SJCRH30 (cell line): Measurements from ENCODE around the gene RIPOR2. TPM values are rescaled to one million over a fixed set of nuclear protein-coding genes. Genes with fewer than 3 reads are reported as not detected.

Experiments used
- DNase-seq, 2 experiments: peaks; one replicate each; pipeline ENCODE4 v3.0.0-alpha.2; 2015 to 2020
- H3K27ac ChIP-seq: fragments of 250-450 bp; sonication (Bioruptor Pico); 2 replicates; pipeline ENCODE4 v1.5.1; 2020; ENCODE audit warnings: mild to moderate bottlenecking, moderate library complexity
- H3K27me3 ChIP-seq: fragments of 250-450 bp; sonication (Bioruptor Pico); 2 replicates; pipeline ENCODE4 v1.5.1; 2020; ENCODE audit warnings: mild to moderate bottlenecking, moderate library complexity
- H3K36me3 ChIP-seq: fragments of 250-450 bp; sonication (Bioruptor Pico); 2 replicates; pipeline ENCODE4 v1.5.1; 2020; ENCODE audit warnings: mild to moderate bottlenecking, moderate library complexity
- H3K4me1 ChIP-seq: fragments of 250-450 bp; sonication (Bioruptor Pico); 2 replicates; pipeline ENCODE4 v1.5.1; 2020; ENCODE audit warnings: mild to moderate bottlenecking, moderate library complexity
- H3K4me3 ChIP-seq: fragments of 250-450 bp; sonication (Bioruptor Pico); 2 replicates; pipeline ENCODE4 v1.5.1; 2020; ENCODE audit warnings: mild to moderate bottlenecking, moderate library complexity
- H3K9me3 ChIP-seq: fragments of 250-450 bp; sonication (Bioruptor Pico); replicated peaks from 2 replicates; pipeline ENCODE4 v1.5.1; 2020; ENCODE audit warnings: mild to moderate bottlenecking, moderate library complexity
- total RNA-seq: library from RNA; depleted of rRNA; stranded (reverse); fragments of >200 nt; shearing (Covaris generic); gene quantifications from 2 replicates; pipeline ENCODE4 v1.2.3, GENCODE V29; 2014

Gene RIPOR2
- total RNA-seq, 1 experiment from 2014 or later = 3.9 TPM

- Histone ChIP-seq H3K9me3 (no peaks in the 10 kb centered on the region), H3K27me3 (no peaks in the 10 kb centered on the region), H3K4me1 (no peaks in the 10 kb centered on the region), H3K36me3 (no peaks in the 10 kb centered on the region), H3K4me3 (no peak overlapping the region), H3K27ac (no peak overlapping the region)
- no peak for DNase-seq
These were observed 106.1 kb downstream of the RIPOR2 start for GRCh38 chr6:24829657-24830056.

GRCh38 chr6:24827970-24828369, 107.8 kb downstream of the RIPOR2 start:
- no peak for DNase-seq
- Histone ChIP-seq H3K27me3 (no peaks in the 10 kb centered on the region), H3K27ac (no peak overlapping the region), H3K9me3 (no peaks in the 10 kb centered on the region), H3K4me3 (no peak overlapping the region), H3K4me1 (no peaks in the 10 kb centered on the region), H3K36me3 (no peaks in the 10 kb centered on the region)

GRCh38 chr6:24827162-24827561, 108.6 kb downstream of the RIPOR2 start:
- Histone ChIP-seq H3K4me1 (no peaks in the 10 kb centered on the region), H3K36me3 (no peaks in the 10 kb centered on the region), H3K27ac (no peak overlapping the region), H3K9me3 (no peaks in the 10 kb centered on the region), H3K27me3 (no peaks in the 10 kb centered on the region), H3K4me3 (no peak overlapping the region)
- no peak for DNase-seq

- DNase-seq = no peak
- Histone ChIP-seq H3K9me3 (no peaks in the 10 kb centered on the region), H3K27ac (no peak overlapping the region), H3K27me3 (no peaks in the 10 kb centered on the region), H3K36me3 (no peaks in the 10 kb centered on the region), H3K4me3 (no peak overlapping the region), H3K4me1 (no peaks in the 10 kb centered on the region)
These were observed 110.6 kb downstream of the RIPOR2 start for GRCh38 chr6:24825130-24825630.

GRCh38 chr6:24824142-24824938, 111.4 kb downstream of the RIPOR2 start:
- no peak for DNase-seq
- H3K27me3 ChIP-seq = no peaks in the 10 kb centered on the region
- no peaks in the 10 kb centered on the region for H3K9me3 ChIP-seq
- no peaks in the 10 kb centered on the region for H3K36me3 ChIP-seq
- no peak overlapping the region for H3K27ac ChIP-seq
- no peaks in the 10 kb centered on the region for H3K4me1 ChIP-seq
- H3K4me3 ChIP-seq = no peak overlapping the region

GRCh38 chr6:24823185-24823584, 112.6 kb downstream of the RIPOR2 start:
- no peaks in the 10 kb centered on the region for H3K4me1 ChIP-seq
- no peak overlapping the region for H3K4me3 ChIP-seq
- H3K27me3 ChIP-seq = no peaks in the 10 kb centered on the region
- H3K9me3 ChIP-seq = no peaks in the 10 kb centered on the region
- H3K36me3 ChIP-seq = no peaks in the 10 kb centered on the region
- no peak overlapping the region for H3K27ac ChIP-seq
- no peak for DNase-seq

GRCh38 chr6:24822696-24823095, 113.1 kb downstream of the RIPOR2 start:
- Histone ChIP-seq H3K4me3 (no peak overlapping the region), H3K36me3 (no peaks in the 10 kb centered on the region), H3K9me3 (no peaks in the 10 kb centered on the region), H3K27me3 (no peaks in the 10 kb centered on the region), H3K4me1 (no peaks in the 10 kb centered on the region), H3K27ac (no peak overlapping the region)
- DNase-seq = no peak

GRCh38 chr6:24821860-24822444, 113.8 kb downstream of the RIPOR2 start:
- Histone ChIP-seq H3K36me3 (no peaks in the 10 kb centered on the region), H3K4me1 (no peaks in the 10 kb centered on the region), H3K4me3 (no peak overlapping the region), H3K27me3 (no peaks in the 10 kb centered on the region), H3K9me3 (no peaks in the 10 kb centered on the region), H3K27ac (no peak overlapping the region)
- DNase-seq = no peak

- no peak overlapping the region for H3K27ac ChIP-seq
- DNase-seq = no peak
- H3K4me1 ChIP-seq = no peaks in the 10 kb centered on the region
- H3K9me3 ChIP-seq = no peaks in the 10 kb centered on the region
- no peaks in the 10 kb centered on the region for H3K27me3 ChIP-seq
- no peak overlapping the region for H3K4me3 ChIP-seq
- H3K36me3 ChIP-seq = no peaks in the 10 kb centered on the region
These were observed 117.4 kb downstream of the RIPOR2 start for GRCh38 chr6:24818346-24818745.

- H3K36me3 ChIP-seq = no peaks in the 10 kb centered on the region
- no peaks in the 10 kb centered on the region for H3K9me3 ChIP-seq
- no peaks in the 10 kb centered on the region for H3K27me3 ChIP-seq
- no peak for DNase-seq
- H3K4me3 ChIP-seq = no peak overlapping the region
- H3K27ac ChIP-seq = no peak overlapping the region
- H3K4me1 ChIP-seq = no peaks in the 10 kb centered on the region
These were observed 126.0 kb downstream of the RIPOR2 start for GRCh38 chr6:24809728-24810127.

- H3K27ac ChIP-seq = no peak overlapping the region
- no peaks in the 10 kb centered on the region for H3K9me3 ChIP-seq
- H3K4me3 ChIP-seq = no peak overlapping the region
- H3K4me1 ChIP-seq = no peaks in the 10 kb centered on the region
- H3K36me3 ChIP-seq = no peaks in the 10 kb centered on the region
- no peak for DNase-seq
- no peaks in the 10 kb centered on the region for H3K27me3 ChIP-seq
These were observed 128.2 kb downstream of the RIPOR2 start for GRCh38 chr6:24807584-24807983.

- no peaks in the 10 kb centered on the region for H3K27me3 ChIP-seq
- H3K9me3 ChIP-seq = no peaks in the 10 kb centered on the region
- no peak overlapping the region for H3K27ac ChIP-seq
- no peaks in the 10 kb centered on the region for H3K4me1 ChIP-seq
- DNase-seq = peak in 1 of 2 experiments; percentile 3
- no peak overlapping the region for H3K4me3 ChIP-seq
- H3K36me3 ChIP-seq = no peaks in the 10 kb centered on the region
These were observed 133.3 kb downstream of the RIPOR2 start for GRCh38 chr6:24802271-24803059.

GRCh38 chr6:24799541-24799915, 136.2 kb downstream of the RIPOR2 start:
- Histone ChIP-seq H3K4me3 (no peak overlapping the region), H3K9me3 (no peaks in the 10 kb centered on the region), H3K36me3 (no peaks in the 10 kb centered on the region), H3K27ac (no peak overlapping the region), H3K4me1 (no peaks in the 10 kb centered on the region), H3K27me3 (no peaks in the 10 kb centered on the region)
- DNase-seq = no peak

GRCh38 chr6:24798740-24799540, 136.8 kb downstream of the RIPOR2 start, which contains the start of gene ARMH2:
ARMH2 (minus strand) TSS chr6:24798917; CDS start chr6:24798857, 60 bp downstream.
- no peak for DNase-seq
- no peaks in the 10 kb centered on the region for H3K4me1 ChIP-seq
- no peak within 1 kb of the TSS for H3K4me3 ChIP-seq
- H3K36me3 ChIP-seq = no peaks in the 10 kb centered on the region
- H3K27me3 ChIP-seq = no peaks in the 10 kb centered on the region
- H3K27ac ChIP-seq = no peak within 1 kb of the TSS
- no peaks in the 10 kb centered on the region for H3K9me3 ChIP-seq
